Spleen (tissue), 7 donors: ENCODE measurements around the gene GCFC2.
"Not testable (repeated sequence)": the region's sequence is repeated elsewhere in the genome, so short reads cannot be mapped to it uniquely, and the experiment has no call there.

Source experiments
- POLR2A ChIP-seq, 3 donors: fragments of 450-650 bp; IDR thresholded peaks; one replicate each; pipeline ENCODE4 v1.5.1; 2017; ENCODE audit warnings: antibody characterized with exemption in 3 of 3, mild to moderate bottlenecking in 1 of 3
- TF ChIP-seq, protein P1 (sequence below), 11 experiments: fragments of 200-600 bp in 7 of 11; fragments of 450-650 bp in 4 of 11; sonication (generic) in 4 of 11; IDR thresholded peaks in 8 of 11; conservative IDR thresholded peaks in 3 of 11; 1 replicate in 7 of 11; 2 replicates in 4 of 11; pipeline versions ENCODE4 v1.4.0 to v1.8.0; 2016 to 2021; ENCODE audit warnings: antibody characterized with exemption in 11 of 11, inconsistent platforms in 4 of 11, mild to moderate bottlenecking in 1 of 11
- donor health status: DM: no; HTN: no; CAD: no; lungs with moderate emphysema.
- donor health status: DM: no; HTN: no; CAD: no.
- donor health status: DM: no; HTN: no; CAD: no.

DNA sequence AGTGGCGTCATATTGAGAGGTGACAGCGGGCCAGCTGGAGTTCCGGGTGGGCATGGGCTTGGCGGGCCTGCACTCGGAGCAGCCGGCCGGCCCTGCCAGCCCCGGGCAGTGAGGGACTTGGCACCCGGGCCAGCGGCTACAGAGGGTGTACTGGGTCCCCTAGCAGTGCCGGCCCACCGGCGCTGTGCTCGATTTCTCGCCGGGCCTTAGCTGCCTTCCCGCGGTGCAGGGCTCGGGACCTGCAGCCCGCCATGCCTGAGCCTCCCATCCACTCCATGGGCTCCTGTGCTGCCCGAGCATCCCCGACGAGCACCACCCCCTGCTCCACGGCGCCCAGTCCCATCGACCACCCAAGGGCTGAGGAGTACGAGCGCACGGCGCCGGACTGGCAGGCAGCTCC, 875 bp upstream of the GCFC2 start:
- TF ChIP-seq, protein P1, sequence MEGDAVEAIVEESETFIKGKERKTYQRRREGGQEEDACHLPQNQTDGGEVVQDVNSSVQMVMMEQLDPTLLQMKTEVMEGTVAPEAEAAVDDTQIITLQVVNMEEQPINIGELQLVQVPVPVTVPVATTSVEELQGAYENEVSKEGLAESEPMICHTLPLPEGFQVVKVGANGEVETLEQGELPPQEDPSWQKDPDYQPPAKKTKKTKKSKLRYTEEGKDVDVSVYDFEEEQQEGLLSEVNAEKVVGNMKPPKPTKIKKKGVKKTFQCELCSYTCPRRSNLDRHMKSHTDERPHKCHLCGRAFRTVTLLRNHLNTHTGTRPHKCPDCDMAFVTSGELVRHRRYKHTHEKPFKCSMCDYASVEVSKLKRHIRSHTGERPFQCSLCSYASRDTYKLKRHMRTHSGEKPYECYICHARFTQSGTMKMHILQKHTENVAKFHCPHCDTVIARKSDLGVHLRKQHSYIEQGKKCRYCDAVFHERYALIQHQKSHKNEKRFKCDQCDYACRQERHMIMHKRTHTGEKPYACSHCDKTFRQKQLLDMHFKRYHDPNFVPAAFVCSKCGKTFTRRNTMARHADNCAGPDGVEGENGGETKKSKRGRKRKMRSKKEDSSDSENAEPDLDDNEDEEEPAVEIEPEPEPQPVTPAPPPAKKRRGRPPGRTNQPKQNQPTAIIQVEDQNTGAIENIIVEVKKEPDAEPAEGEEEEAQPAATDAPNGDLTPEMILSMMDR (IDR thresholded peaks at IDR 0.05 in 8 of 11, conservative IDR thresholded peaks at IDR 0.05 in 3 of 11) = not testable (repeated sequence)
- TF ChIP-seq POLR2A (IDR thresholded peaks at IDR 0.05) = not testable (repeated sequence)
